GM19239 (cell line): ENCODE measurements around the gene RND2.

ENCODE experiments used
- DNase-seq: peaks from one replicate; pipeline ENCODE4 v3.0.0; 2011; ENCODE audit warnings: low spot score; ENCODE audit not compliant: insufficient read length
- FAIRE-seq: peaks from 2 replicates; lab custom pipeline; 2011; peaks lifted over from hg19 to GRCh38; lab: Jason Lieb, UNC

The RND2 gene

DNA sequence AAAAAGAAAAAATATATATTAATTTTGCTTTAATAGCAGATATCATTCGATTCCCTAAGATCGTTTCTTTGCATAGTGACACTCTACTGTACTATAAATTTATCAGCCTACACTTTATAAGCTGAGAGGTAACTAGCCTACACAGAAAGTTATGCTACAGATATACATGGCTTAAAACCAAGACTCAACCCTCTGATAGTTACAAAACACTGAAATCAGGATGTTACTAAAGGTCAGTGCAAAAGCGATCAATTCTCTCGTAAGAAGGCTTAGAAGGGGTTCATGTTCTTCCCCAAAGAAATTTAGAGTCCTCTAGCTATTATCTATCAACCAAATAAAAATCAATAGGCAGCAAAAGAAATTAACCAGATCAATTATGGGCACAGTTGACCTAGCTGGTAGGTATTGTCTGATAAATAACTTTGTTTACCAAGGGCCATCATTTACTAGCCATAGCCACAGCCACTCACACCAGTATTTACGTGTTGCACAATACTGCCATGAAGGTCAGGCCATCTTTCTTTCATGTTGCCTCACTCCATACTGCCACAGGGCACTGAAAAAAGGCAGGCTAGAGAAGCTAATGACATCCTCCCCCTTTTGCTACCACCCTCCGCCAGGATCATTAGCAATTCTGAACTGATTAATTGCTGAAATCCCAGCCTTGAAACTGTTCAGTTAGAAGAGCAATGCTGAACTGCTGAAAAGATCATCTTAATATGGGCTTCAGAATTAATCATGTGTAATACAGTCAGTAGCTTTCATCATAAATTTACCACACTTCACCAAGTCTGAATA is 43.7 kb downstream of the RND2 start:
- DNase-seq (no peak), FAIRE-seq (no peak)

DNA sequence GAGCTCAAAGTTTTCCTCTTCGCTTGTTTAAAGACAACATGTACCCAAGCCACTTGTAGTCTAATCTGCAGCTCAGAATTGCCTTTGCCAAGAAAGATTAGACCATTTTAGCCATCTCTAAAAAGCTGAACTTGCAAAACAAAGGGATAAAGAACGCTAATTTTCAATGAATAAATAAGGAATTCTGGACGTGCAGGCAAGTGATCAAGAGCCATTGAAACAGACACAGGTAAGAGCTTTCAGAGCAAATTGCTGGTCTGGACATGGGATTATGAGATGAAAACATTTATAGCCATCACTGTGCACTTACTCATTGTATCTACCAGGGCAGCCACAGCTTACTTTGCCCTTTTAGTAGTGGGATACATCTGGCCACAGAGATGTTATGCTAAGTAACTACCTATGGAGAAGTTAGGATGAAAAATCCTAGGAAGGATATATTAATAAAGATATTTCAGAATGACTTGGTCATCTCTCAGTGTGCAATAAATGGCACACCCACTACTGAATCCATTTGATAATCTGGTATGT is 44.4 kb downstream of the RND2 start:
- DNase-seq (no peak), FAIRE-seq (no peak)

DNA sequence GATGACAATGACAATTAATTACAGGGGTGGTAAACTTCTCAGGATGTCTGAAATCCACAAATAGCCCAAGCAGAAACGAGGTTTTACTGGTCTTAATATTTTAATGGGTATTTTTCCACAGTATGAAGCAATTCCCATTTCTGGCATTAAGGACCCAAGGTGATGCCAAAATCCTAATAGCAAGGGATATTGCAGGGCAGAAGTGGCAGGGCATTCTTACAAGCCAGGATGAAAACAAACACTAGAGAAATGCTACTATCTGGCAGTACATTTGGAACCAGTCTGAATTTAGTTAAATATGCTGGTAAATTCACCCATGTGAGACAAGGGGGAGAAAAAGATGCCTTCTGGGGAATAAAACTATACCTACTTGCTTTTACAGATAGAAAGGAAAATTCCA is 45.2 kb downstream of the RND2 start:
- FAIRE-seq (no peak), DNase-seq (no peak)

DNA sequence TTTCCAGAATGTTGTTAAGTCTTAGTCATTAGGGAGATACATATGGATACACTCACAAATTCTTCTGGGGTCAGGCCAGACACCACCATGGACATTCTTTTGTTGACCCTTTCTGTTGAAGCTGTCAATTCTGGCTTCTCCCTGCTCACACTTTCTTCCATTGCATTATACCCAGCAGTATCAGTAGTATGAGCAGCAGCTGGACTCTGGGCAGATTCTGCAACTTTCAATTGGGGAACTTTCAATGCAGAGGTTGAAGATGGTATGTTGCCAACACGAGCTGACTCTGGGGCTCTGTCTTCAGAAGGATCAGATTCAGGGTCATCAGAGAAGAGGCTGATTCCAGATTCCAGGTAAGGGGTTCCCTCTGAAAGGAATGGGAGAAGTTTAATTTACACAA is 45.8 kb downstream of the RND2 start:
- no peak for FAIRE-seq

DNA sequence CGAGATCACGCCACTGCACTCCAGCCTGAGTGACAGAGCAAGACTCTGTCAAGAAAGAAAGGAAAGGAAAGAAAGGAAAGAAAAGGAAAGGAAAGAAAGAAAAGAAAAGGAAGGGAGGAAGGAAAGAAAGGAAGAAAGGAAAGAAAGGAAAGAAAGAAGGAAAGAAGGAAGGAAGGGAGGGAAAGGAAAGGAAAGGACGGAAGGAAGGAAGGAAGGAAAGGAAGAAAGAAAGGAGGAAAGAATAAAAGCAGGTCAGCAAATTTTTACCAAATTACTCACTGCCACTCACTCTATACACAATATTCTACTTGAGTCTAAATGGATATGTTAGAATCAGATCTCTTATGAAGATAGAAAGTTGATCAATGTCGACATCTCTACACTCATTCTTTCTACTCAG is 49.8 kb downstream of the RND2 start:
- FAIRE-seq (no peak), DNase-seq (no peak)

More for the DNA sequence above, 45.8 kb downstream of the RND2 start:
- no peak for DNase-seq

DNA sequence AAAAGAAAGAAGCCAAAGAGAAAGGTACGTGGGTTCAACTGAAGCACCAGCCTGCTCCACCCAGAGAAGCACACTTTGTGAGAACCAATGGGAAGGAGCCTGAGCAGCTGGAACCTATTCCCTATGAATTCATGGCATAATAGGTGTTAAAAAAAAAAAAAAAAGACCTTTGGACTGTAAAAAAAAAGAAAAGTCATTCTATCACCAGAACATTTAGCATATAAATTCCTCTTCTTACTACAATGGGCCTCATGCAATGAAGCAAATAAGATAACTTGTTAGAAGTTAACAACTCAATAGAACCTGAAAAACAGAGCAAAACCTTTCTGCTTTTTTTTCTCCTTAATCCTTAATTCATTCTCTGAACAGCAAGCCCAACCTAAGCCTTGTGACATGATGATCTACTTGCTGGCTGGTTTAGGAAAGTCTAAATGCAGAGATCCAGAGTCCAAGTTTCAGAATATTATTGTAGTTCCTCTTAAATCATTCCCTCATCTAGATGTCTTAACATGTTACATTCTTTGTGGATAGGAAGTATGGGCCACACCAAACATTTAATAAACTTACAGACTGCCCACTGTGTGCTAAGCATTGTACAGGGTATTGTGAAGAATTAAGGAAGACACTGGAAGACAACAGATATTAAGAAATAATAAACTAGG is 54.7 kb downstream of the RND2 start:
- DNase-seq (no peak), FAIRE-seq (no peak)
